ENCODE data around the gene DHRS13. TPM values are rescaled to one million over a fixed set of nuclear protein-coding genes. Genes with fewer than 3 reads are reported as not detected.
A peak's percentile ranks its signal among the peaks of the same experiment; 100 is the strongest.

The DHRS13 gene
- polyA plus RNA-seq, 2 of the 4 experiments (the other 2 are of a cell fraction), result 4.8 to 7.0 TPM

GRCh38 chr17:28951991-28952975 lies 49.4 kb upstream of the DHRS13 start (continued):
- TF ChIP-seq CTCF (IDR thresholded peaks at IDR 0.05) (no peak), REST (IDR thresholded peaks at IDR 0.05) (peak; percentile 90), HOXB13 (CRISPR knock-in tag; IDR thresholded peaks at IDR 0.05; ENCODE audit: low read depth) (peak; percentile 87; the same call in 1 of the 2 replicates), CHD2 (IDR thresholded peaks at IDR 0.05; ENCODE audit: low read length, partially characterized antibody) (peak; percentile 94)
- TF ChIP-seq, protein P1, sequence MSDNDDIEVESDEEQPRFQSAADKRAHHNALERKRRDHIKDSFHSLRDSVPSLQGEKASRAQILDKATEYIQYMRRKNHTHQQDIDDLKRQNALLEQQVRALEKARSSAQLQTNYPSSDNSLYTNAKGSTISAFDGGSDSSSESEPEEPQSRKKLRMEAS (IDR thresholded peaks at IDR 0.05), result peak; percentile 53; the same call in 1 of the 2 replicates

DNA sequence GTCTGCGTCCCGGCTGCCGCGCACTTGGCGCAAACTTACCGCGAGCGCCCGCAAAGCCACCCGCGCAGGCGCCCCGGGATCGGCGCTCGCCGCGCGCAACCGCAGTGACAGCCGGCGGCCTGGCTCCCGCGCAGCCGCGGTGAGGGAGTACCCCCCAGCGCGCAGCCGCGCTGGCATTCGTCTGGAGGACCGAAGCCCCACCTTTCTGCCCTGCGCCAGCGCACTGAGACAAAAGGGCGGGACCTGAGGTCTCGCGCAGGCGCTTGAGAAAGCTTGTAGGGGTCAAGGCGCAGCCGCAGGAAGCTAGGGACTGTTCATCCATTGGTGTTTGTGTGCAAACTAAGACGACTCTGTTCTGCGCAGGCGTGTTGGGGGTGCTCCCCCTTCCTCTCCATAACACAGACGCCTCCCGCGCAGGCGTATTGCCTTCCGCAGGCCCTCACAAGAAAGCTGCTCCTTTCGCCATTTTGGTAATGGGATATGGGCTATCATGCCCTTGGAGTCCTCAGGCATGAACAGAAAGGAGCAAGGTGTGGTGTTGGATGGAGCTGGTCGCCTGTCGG lies 48.6 kb upstream of the DHRS13 start, which contains the start of gene PHF12:
Gene PHF12 (minus strand): TSS at position 91 of the 563 bp plus-strand sequence. CDS start 558 bp downstream, outside the sequence.
- FAIRE-seq (peak; percentile 95), ATAC-seq (peak; percentile 50 to 80), DNase-seq (ENCODE audit: low read depth in 1 of 2, low spot score in 1 of 2) (peak; percentile 100)
- POLR2A ChIA-PET, result interaction anchor here (0.6 to 5.6 kb wide), 18 partner anchors 13 to 641 kb away, joined by 3 to 89 read pairs (median 4); partner anchors contain the start of genes ERAL1, FLOT2, MYO18A and NEK8
- Histone ChIP-seq H3K27ac (peak within 1 kb of the TSS; percentile 91 to 98), H3K9me3 (no peaks in the 10 kb centered on the region), H3K4me3 (peak within 1 kb of the TSS; percentile 71), H3K4me1 (peaks cover 22% of the 10 kb centered on the region), H3K4me2 (peak within 1 kb of the TSS; percentile 84)
- no peak for TF ChIP-seq CEBPB (IDR thresholded peaks at IDR 0.05)
- TF ChIP-seq, protein P2, sequence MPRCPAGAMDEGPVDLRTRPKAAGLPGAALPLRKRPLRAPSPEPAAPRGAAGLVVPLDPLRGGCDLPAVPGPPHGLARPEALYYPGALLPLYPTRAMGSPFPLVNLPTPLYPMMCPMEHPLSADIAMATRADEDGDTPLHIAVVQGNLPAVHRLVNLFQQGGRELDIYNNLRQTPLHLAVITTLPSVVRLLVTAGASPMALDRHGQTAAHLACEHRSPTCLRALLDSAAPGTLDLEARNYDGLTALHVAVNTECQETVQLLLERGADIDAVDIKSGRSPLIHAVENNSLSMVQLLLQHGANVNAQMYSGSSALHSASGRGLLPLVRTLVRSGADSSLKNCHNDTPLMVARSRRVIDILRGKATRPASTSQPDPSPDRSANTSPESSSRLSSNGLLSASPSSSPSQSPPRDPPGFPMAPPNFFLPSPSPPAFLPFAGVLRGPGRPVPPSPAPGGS (IDR thresholded peaks at IDR 0.05), result 0 out of 3 replicates have a peak, but pooled peaks have one; percentile 34
- TF ChIP-seq RARB (CRISPR knock-in tag; IDR thresholded peaks at IDR 0.05), result no peak
- no peak for TF ChIP-seq ZFP36 (IDR thresholded peaks at IDR 0.05; ENCODE audit: borderline replicate concordance, partially characterized antibody)
- TF ChIP-seq, protein P3, sequence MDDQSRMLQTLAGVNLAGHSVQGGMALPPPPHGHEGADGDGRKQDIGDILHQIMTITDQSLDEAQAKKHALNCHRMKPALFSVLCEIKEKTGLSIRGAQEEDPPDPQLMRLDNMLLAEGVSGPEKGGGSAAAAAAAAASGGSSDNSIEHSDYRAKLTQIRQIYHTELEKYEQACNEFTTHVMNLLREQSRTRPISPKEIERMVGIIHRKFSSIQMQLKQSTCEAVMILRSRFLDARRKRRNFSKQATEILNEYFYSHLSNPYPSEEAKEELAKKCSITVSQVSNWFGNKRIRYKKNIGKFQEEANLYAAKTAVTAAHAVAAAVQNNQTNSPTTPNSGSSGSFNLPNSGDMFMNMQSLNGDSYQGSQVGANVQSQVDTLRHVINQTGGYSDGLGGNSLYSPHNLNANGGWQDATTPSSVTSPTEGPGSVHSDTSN (IDR thresholded peaks at IDR 0.05), result peak; percentile 57; the same call in 1 of the 2 replicates
- TF ChIP-seq GATA3 (IDR thresholded peaks at IDR 0.05; ENCODE audit: borderline replicate concordance), result no peak
- TF ChIP-seq, protein P4, sequence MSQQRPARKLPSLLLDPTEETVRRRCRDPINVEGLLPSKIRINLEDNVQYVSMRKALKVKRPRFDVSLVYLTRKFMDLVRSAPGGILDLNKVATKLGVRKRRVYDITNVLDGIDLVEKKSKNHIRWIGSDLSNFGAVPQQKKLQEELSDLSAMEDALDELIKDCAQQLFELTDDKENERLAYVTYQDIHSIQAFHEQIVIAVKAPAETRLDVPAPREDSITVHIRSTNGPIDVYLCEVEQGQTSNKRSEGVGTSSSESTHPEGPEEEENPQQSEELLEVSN (IDR thresholded peaks at IDR 0.05; ENCODE audit: borderline replicate concordance, low read depth), result 0 out of 2 replicates have a peak, but pooled peaks have one; percentile 32
- peak; percentile 3; the same call in 1 of the 2 replicates for TF ChIP-seq MYC (IDR thresholded peaks at IDR 0.05; ENCODE audit: borderline replicate concordance, low read length)
- peak in 1 of 2 experiments; percentile 35; a peak in 3 of 5 replicates for TF ChIP-seq JUN (IDR thresholded peaks at IDR 0.05)
- no peak for TF ChIP-seq HOXA7 (CRISPR knock-in tag; IDR thresholded peaks at IDR 0.05)
- TF ChIP-seq POLR2A (IDR thresholded peaks at IDR 0.05; ENCODE audit: low read length), result peak; percentile 40; the same call in 1 of the 2 replicates
- TF ChIP-seq FOSB (CRISPR knock-in tag; IDR thresholded peaks at IDR 0.05), result no peak
- TF ChIP-seq, protein P1 (IDR thresholded peaks at IDR 0.05), result peak; percentile 41; the same call in 1 of the 2 replicates
- no peak for TF ChIP-seq FOSL2 (IDR thresholded peaks at IDR 0.05)
- no peak for TF ChIP-seq FOSL2 (CRISPR knock-in tag; IDR thresholded peaks at IDR 0.05)
- TF ChIP-seq HOXB5 (CRISPR knock-in tag; IDR thresholded peaks at IDR 0.05), result no peak
- TF ChIP-seq EP300 (IDR thresholded peaks at IDR 0.05), result no peak
- WGBS (ENCODE audit: missing lambda C conversion rate), result under 1% methylated on average over 51 of the region's 51 CpGs
- CTCF ChIA-PET, result interaction anchor here (0.6 to 15.4 kb wide), 10 partner anchors 12 to 225 kb away, joined by 3 to 1025 read pairs (median 6); partner anchors contain the start of genes DHRS13, NEK8 and TLCD1

All from A549 (cell line).